BJ (cell line): ENCODE results near the gene MEG3. TPM values are rescaled to one million over a fixed set of nuclear protein-coding genes. Genes with fewer than 3 reads are reported as not detected.

Experiments
- CTCF ChIA-PET: fragments of 350-600 bp; formaldehyde crosslinking; extraction: SDS; loops from one replicate; lab custom pipeline; 2021; ENCODE audit warnings: antibody characterized with exemption, inconsistent platforms; lab: Yijun Ruan, JAX
- POLR2A ChIA-PET: fragments of 300-600 bp; sonication (Branson Sonifier 250); formaldehyde crosslinking; extraction: SDS; loops from one replicate; lab custom pipeline; 2021; ENCODE audit warnings: antibody characterized with exemption; lab: Charles Lee
- DNase-seq: peaks from one replicate; pipeline ENCODE4 v3.0.0-alpha.2; 2011; ENCODE audit warnings: low read depth
- H3K27me3 ChIP-seq: 2 replicates; pipeline ENCODE4 v1.6.0; 2011; ENCODE audit warnings: low read length; ENCODE audit not compliant: control insufficient read depth, insufficient read depth
- H3K36me3 ChIP-seq: 2 replicates; pipeline ENCODE4 v1.5.1; 2011; ENCODE audit warnings: low read length; ENCODE audit not compliant: control insufficient read depth, insufficient read depth
- H3K4me3 ChIP-seq: 2 replicates; pipeline ENCODE4 v1.5.1; 2011; ENCODE audit warnings: low read depth, mild to moderate bottlenecking, control low read depth, low read length
- polyA plus RNA-seq: library from polyadenylated mRNA; depleted of rRNA; stranded (reverse); fragments of >200 nt; gene quantifications from 2 replicates; pipeline ENCODE4 v1.2.3, GENCODE V29; 2011
- TF ChIP-seq, protein P1 (sequence below): IDR thresholded peaks from 2 replicates; pipeline ENCODE4 v1.5.1; 2011; ENCODE audit warnings: low read depth, mild to moderate bottlenecking, control low read depth, inconsistent platforms, low read length, moderate library complexity; ENCODE audit not compliant: insufficient read depth

MEG3 gene
- polyA plus RNA-seq, 1 experiment = 234 TPM

DNA sequence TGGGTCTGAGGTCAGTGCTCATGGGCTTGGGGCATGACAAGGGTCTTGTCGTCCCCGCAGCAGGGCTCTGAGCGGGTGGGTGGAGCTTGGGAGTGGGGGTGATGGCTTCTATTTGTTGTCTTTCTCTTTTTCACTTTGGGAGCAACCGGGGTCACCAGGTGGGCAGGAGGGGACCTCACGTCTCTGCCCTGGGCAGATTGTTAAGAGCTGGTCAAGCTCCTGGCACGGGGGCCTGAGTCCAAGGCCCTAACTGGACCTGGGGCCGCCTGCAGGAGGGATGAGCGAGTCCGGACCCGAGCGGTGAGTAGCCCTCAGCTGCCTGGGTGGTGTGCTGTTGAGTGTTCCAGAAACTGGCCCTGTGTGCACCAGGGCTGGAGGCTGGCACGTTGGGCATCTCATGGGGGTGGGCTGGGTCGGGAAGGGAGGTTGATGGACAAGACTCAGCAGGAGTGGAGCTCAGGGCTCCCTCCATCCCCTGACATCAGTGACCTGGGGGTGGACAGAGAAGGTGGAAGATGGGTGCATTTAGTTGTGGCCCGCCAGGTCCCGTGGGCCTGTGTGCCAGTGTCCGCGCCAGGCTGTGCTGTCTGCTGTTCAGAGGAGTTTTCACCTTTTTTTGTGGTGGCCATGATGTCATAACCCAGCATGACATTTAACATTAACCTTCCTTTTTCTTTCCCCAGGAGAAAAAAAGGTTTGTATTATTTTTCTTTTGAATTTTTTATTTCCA, 50.1 kb downstream of the MEG3 start:
- TF ChIP-seq, protein P1, sequence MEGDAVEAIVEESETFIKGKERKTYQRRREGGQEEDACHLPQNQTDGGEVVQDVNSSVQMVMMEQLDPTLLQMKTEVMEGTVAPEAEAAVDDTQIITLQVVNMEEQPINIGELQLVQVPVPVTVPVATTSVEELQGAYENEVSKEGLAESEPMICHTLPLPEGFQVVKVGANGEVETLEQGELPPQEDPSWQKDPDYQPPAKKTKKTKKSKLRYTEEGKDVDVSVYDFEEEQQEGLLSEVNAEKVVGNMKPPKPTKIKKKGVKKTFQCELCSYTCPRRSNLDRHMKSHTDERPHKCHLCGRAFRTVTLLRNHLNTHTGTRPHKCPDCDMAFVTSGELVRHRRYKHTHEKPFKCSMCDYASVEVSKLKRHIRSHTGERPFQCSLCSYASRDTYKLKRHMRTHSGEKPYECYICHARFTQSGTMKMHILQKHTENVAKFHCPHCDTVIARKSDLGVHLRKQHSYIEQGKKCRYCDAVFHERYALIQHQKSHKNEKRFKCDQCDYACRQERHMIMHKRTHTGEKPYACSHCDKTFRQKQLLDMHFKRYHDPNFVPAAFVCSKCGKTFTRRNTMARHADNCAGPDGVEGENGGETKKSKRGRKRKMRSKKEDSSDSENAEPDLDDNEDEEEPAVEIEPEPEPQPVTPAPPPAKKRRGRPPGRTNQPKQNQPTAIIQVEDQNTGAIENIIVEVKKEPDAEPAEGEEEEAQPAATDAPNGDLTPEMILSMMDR = no peak
- Histone ChIP-seq H3K4me3 (no peak overlapping the region), H3K36me3 (peaks cover 13% of the 10 kb centered on the region), H3K27me3 (no peaks in the 10 kb centered on the region)
- CTCF ChIA-PET = no interaction called here
- no peak for DNase-seq
- POLR2A ChIA-PET = no interaction called here

DNA sequence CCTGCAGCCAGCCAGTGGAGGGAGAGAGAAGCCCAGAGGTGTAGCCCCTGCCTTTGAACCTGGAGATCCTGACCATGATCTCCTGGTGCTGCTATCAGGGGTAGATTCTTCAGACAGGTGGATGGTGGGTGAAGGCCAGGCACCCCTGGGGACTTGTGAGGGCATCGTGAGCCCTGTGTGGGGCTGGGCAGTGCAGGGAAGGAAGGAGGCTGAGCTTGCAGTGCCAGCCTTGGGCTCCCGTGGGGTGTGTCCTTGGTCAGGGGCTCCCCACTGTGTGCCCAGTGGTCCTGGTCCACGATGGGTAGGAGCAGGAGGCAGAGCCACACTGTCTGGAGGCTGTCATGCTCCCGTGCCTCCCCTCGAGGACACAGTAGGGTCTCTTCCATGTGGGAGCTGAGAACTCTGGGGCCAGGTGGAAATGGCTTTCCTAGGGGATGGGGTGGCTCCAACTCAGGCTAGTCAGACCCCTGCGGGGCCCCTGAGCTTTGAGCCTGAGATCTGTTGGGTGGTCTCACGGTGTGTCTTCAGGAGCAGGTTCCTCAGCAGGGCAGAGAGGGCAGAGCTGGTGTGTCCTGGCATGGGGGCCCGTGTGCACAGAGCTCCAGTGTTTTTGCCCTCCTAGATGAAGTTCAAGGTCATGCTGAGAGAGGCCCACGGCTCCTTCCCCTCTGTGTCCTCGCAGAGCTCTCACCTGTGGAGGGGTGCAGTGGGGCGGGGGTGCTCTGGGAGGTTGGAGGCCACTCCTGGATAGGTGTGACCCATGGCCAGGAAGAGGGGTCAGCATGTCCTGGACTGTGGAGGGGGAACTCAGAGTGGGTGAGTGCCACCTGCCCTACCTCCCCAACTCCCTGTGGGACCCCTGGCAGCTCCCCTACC, 52.6 kb downstream of the MEG3 start:
- CTCF ChIA-PET = no interaction called here
- Histone ChIP-seq H3K4me3 (no peak overlapping the region), H3K27me3 (no peaks in the 10 kb centered on the region), H3K36me3 (peaks cover 26% of the 10 kb centered on the region)
- TF ChIP-seq, protein P1 = no peak
- POLR2A ChIA-PET = no interaction called here
- no peak for DNase-seq

DNA sequence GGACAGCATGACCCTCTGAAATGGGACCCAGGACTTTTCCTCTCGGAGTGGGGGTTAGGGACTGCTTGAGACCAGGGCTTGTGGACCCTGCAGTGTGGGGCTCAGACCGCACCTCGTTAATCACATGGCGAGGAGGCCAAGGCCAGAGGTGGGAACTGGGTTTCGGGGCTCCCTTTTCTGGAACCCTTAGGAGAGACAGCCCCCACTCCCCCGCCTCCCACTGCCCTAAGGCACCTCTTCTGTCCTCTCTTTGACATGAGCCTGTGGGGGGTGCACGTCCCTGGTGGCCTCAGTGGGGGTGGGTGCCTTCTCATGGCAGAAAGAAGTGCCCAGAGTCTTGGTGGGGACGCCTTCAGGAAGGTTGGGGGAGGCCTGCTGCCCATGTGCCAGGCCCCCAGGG, 53.3 kb downstream of the MEG3 start:
- ChIA-PET POLR2A (no interaction called here), CTCF (no interaction called here)
- H3K36me3 ChIP-seq = peaks cover 29% of the 10 kb centered on the region
- DNase-seq = no peak
- TF ChIP-seq, protein P1 = no peak
- H3K4me3 ChIP-seq = no peak overlapping the region
- no peaks in the 10 kb centered on the region for H3K27me3 ChIP-seq

DNA sequence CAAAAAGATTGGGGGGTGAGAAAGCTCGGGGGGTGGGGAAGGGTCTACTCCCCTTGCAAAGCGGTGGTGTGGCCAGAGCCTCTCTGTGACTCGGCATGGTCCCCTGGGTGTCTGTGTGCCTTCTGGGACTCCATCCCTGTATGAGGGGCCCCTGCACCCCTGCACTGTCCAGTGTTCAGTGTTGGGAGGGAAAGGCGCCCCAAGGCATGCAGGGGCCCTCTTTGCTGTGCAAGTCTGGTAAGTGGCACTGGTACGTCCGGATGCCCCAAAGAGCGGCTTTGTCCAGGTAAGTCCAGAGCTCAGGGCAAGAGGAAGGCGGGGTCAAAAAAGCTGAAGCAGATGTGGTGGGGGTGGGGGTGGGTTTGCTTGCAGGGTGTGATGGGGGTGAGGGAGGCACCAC, 53.9 kb downstream of the MEG3 start:
- CTCF ChIA-PET = no interaction called here
- TF ChIP-seq, protein P1 = no peak
- H3K27me3 ChIP-seq = no peaks in the 10 kb centered on the region
- POLR2A ChIA-PET = no interaction called here
- DNase-seq = no peak
- peaks cover 30% of the 10 kb centered on the region for H3K36me3 ChIP-seq
- H3K4me3 ChIP-seq = no peak overlapping the region

DNA sequence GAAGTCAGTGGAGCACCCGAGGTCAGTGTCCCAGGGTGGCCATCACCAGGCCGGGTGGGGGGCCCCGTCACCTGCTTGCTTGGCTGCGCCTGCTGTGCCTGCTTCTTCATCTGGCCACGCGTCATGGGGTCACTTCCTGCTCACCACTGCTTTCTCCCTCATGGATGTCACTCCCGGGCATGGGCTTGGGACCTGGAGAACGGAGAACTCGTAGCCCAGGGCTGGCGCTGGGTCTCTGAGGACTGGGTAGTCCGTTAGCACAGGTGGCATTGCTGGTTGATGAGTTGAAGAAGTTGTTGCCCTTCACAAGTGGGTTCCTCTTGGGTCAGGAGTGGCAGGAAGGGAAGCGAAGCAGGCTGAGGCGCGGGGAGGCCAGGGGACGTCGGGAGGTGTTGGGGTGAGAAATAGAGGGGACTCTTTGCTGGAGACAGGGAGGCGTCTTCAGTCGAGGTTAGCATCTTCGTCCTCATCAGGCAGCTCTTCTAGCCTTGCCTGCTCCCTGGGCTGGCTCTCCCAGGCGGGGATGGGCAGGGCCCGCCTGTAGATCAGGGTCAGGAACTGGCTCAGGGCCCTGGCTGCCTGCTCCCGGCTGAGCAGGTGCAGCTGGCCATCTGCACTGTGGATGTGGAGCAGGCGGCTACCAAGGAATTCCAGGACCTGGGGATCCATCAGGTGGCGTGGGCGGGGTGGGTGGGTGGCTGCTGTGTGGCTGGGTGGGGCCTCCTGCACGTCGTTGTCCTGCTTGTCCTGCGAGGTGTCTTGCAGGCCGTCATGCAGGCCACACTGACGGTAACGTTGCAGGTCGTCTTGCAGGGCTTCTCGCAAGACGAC, 54.6 kb downstream of the MEG3 start:
- Histone ChIP-seq H3K27me3 (no peaks in the 10 kb centered on the region), H3K4me3 (no peak overlapping the region), H3K36me3 (peaks cover 32% of the 10 kb centered on the region)
- no peak for DNase-seq
- TF ChIP-seq, protein P1 = no peak
- ChIA-PET CTCF (no interaction called here), POLR2A (no interaction called here)
